SK-N-MC (cell line): ENCODE measurements around the gene CTCFL.

Experiments
- DNase-seq: peaks from one replicate; pipeline ENCODE4 v3.0.0-alpha.2; 2011; ENCODE audit warnings: low read depth, low spot score
- H3K27ac ChIP-seq: fragments of 200-600 bp; sonication (generic); 2 replicates; pipeline ENCODE4 v1.5.1; 2016; ENCODE audit warnings: mixed run types
- H3K36me3 ChIP-seq: fragments of 200-600 bp; sonication (generic); 2 replicates; pipeline ENCODE4 v1.6.1; 2017; ENCODE audit warnings: antibody characterized with exemption, low read length, mixed read lengths; ENCODE audit not compliant: insufficient read depth
- H3K4me3 ChIP-seq: fragments of 200-600 bp; sonication (generic); 2 replicates; pipeline ENCODE4 v1.5.1; 2016
- H3K9ac ChIP-seq: fragments of 200-600 bp; sonication (generic); 2 replicates; pipeline ENCODE4 v1.8.0; 2017; ENCODE audit warnings: mixed run types, mixed read lengths; ENCODE audit not compliant: insufficient read length
- H3K9me3 ChIP-seq: fragments of 200-600 bp; sonication (generic); 2 replicates; pipeline ENCODE4 v1.6.1; 2017; ENCODE audit warnings: low read depth, mild to moderate bottlenecking, antibody characterized with exemption, low read length, moderate library complexity, mixed read lengths
- EZH2 ChIP-seq: fragments of 200-600 bp; sonication (generic); IDR thresholded peaks from one replicate; pipeline ENCODE4 v1.6.1; 2017; ENCODE audit warnings: antibody characterized with exemption
- FOXP2 ChIP-seq: optimal IDR thresholded peaks from 2 replicates; pipeline ENCODE3; 2011; ENCODE audit warnings: mild to moderate bottlenecking, moderate library complexity; ENCODE audit not compliant: insufficient read depth; ENCODE audit errors: extremely low read length, control extremely low read depth
- POLR2AphosphoS5 ChIP-seq: IDR thresholded peaks from 2 replicates; pipeline ENCODE4 v1.6.1; 2012; ENCODE audit warnings: mild to moderate bottlenecking, low read depth, low read length, borderline replicate concordance

CTCFL gene

GRCh38 chr20:57467742-57468141 lies 57.2 kb downstream of the CTCFL start:
- H3K36me3 ChIP-seq, result no peaks in the 10 kb centered on the region
- no peak overlapping the region for H3K9ac ChIP-seq
- no peak overlapping the region for H3K27ac ChIP-seq
- TF ChIP-seq EZH2 (no peak), POLR2AphosphoS5 (no peak), FOXP2 (no peak)
- H3K4me3 ChIP-seq, result no peak overlapping the region
- no peak for DNase-seq
- no peaks in the 10 kb centered on the region for H3K9me3 ChIP-seq

GRCh38 chr20:57465943-57466342 lies 59.0 kb downstream of the CTCFL start:
- no peak overlapping the region for H3K27ac ChIP-seq
- no peak for DNase-seq
- no peaks in the 10 kb centered on the region for H3K36me3 ChIP-seq
- no peak for TF ChIP-seq POLR2AphosphoS5
- no peak for TF ChIP-seq EZH2
- TF ChIP-seq FOXP2, result no peak
- no peak overlapping the region for H3K9ac ChIP-seq
- no peaks in the 10 kb centered on the region for H3K9me3 ChIP-seq
- H3K4me3 ChIP-seq, result no peak overlapping the region

GRCh38 chr20:57465486-57465885 lies 59.5 kb downstream of the CTCFL start:
- no peak overlapping the region for H3K4me3 ChIP-seq
- H3K9ac ChIP-seq, result no peak overlapping the region
- TF ChIP-seq FOXP2 (no peak), POLR2AphosphoS5 (no peak), EZH2 (no peak)
- no peaks in the 10 kb centered on the region for H3K36me3 ChIP-seq
- no peak for DNase-seq
- no peak overlapping the region for H3K27ac ChIP-seq
- no peaks in the 10 kb centered on the region for H3K9me3 ChIP-seq

GRCh38 chr20:57464642-57465211 lies 60.2 kb downstream of the CTCFL start:
- no peaks in the 10 kb centered on the region for H3K36me3 ChIP-seq
- no peak overlapping the region for H3K27ac ChIP-seq
- TF ChIP-seq EZH2 (no peak), POLR2AphosphoS5 (no peak), FOXP2 (no peak)
- H3K4me3 ChIP-seq, result no peak overlapping the region
- no peak overlapping the region for H3K9ac ChIP-seq
- H3K9me3 ChIP-seq, result no peaks in the 10 kb centered on the region
- DNase-seq, result no peak

GRCh38 chr20:57462781-57463180 lies 62.2 kb downstream of the CTCFL start:
- H3K36me3 ChIP-seq, result no peaks in the 10 kb centered on the region
- H3K4me3 ChIP-seq, result no peak overlapping the region
- H3K9me3 ChIP-seq, result no peaks in the 10 kb centered on the region
- TF ChIP-seq EZH2, result no peak
- no peak for TF ChIP-seq FOXP2
- TF ChIP-seq POLR2AphosphoS5, result no peak
- H3K9ac ChIP-seq, result no peak overlapping the region
- no peak overlapping the region for H3K27ac ChIP-seq
- DNase-seq, result no peak

- Histone ChIP-seq H3K9me3 (no peaks in the 10 kb centered on the region), H3K27ac (no peak overlapping the region), H3K9ac (no peak overlapping the region), H3K36me3 (no peaks in the 10 kb centered on the region), H3K4me3 (no peak overlapping the region)
- TF ChIP-seq EZH2 (no peak), POLR2AphosphoS5 (no peak), FOXP2 (no peak)
- no peak for DNase-seq
Measured at GRCh38 chr20:57461726-57462125, 63.2 kb downstream of the CTCFL start.

- no peak for TF ChIP-seq POLR2AphosphoS5
- no peak for TF ChIP-seq FOXP2
- no peak for TF ChIP-seq EZH2
- H3K9me3 ChIP-seq, result no peaks in the 10 kb centered on the region
- no peaks in the 10 kb centered on the region for H3K36me3 ChIP-seq
- no peak overlapping the region for H3K4me3 ChIP-seq
- H3K27ac ChIP-seq, result no peak overlapping the region
- DNase-seq, result no peak
- no peak overlapping the region for H3K9ac ChIP-seq
Measured at GRCh38 chr20:57460781-57461465, 64.0 kb downstream of the CTCFL start.

- Histone ChIP-seq H3K9ac (no peak overlapping the region), H3K4me3 (no peak overlapping the region), H3K9me3 (no peaks in the 10 kb centered on the region), H3K27ac (no peak overlapping the region), H3K36me3 (no peaks in the 10 kb centered on the region)
- DNase-seq, result no peak
- TF ChIP-seq POLR2AphosphoS5 (no peak), FOXP2 (no peak), EZH2 (no peak)
Measured at GRCh38 chr20:57459897-57460296, 65.0 kb downstream of the CTCFL start.

GRCh38 chr20:57459278-57459677 lies 65.7 kb downstream of the CTCFL start:
- H3K9ac ChIP-seq, result no peak overlapping the region
- no peak for DNase-seq

More at GRCh38 chr20:57459278-57459677, 65.7 kb downstream of the CTCFL start:
- H3K4me3 ChIP-seq, result no peak overlapping the region
- no peaks in the 10 kb centered on the region for H3K9me3 ChIP-seq
- no peak overlapping the region for H3K27ac ChIP-seq
- H3K36me3 ChIP-seq, result no peaks in the 10 kb centered on the region
- TF ChIP-seq EZH2 (no peak), POLR2AphosphoS5 (no peak), FOXP2 (no peak)
